GM10266 (cell line): ENCODE measurements around the gene RERE.

Experiments used
- DNase-seq: peaks from one replicate; pipeline ENCODE4 v3.0.0; 2012; ENCODE audit errors: extremely low spot score
- CTCF ChIP-seq: IDR thresholded peaks from 2 replicates; pipeline ENCODE4 v1.5.1; 2012; ENCODE audit warnings: mild to moderate bottlenecking, low read depth; ENCODE audit not compliant: control insufficient read depth, insufficient read depth; ENCODE audit errors: missing control alignments

RERE gene

GRCh38 chr1:8460132-8460544 is 357.3 kb downstream of the RERE start:
- TF ChIP-seq CTCF, result no peak
- no peak for DNase-seq

- no peak for DNase-seq
- TF ChIP-seq CTCF, result no peak
These were observed 358.8 kb downstream of the RERE start for GRCh38 chr1:8458607-8459006.

GRCh38 chr1:8457760-8458381 is 359.6 kb downstream of the RERE start:
- TF ChIP-seq CTCF, result no peak
- DNase-seq, result no peak

GRCh38 chr1:8456991-8457390 is 360.4 kb downstream of the RERE start:
- no peak for TF ChIP-seq CTCF
- DNase-seq, result no peak

- TF ChIP-seq CTCF, result no peak
- DNase-seq, result no peak
These were observed 361.0 kb downstream of the RERE start for GRCh38 chr1:8456308-8456912.

- TF ChIP-seq CTCF, result no peak
- DNase-seq, result no peak
These were observed 361.6 kb downstream of the RERE start for GRCh38 chr1:8455700-8456307.

GRCh38 chr1:8450312-8450711 is 367.1 kb downstream of the RERE start:
- no peak for TF ChIP-seq CTCF
- no peak for DNase-seq
